HUES48 (cell line): ENCODE results near the gene DDR1.
"Not testable (repeated sequence)": the region's sequence is repeated elsewhere in the genome, so short reads cannot be mapped to it uniquely, and the experiment has no call there.

Experiments
- H3K27ac ChIP-seq: one replicate; pipeline ENCODE4 v1.7.0; 2013; ENCODE audit warnings: low read depth, low read length, inconsistent platforms
- H3K27me3 ChIP-seq: 2 replicates; pipeline ENCODE4 v1.6.1; 2013; ENCODE audit warnings: mild to moderate bottlenecking, low read length; ENCODE audit not compliant: control insufficient read depth, insufficient read depth
- H3K36me3 ChIP-seq: 2 replicates; pipeline ENCODE4 v1.6.1; 2013; ENCODE audit warnings: low read length; ENCODE audit not compliant: control insufficient read depth, insufficient read depth
- H3K4me1 ChIP-seq: 2 replicates; pipeline ENCODE4 v1.6.1; 2013; ENCODE audit warnings: mild to moderate bottlenecking, low read length; ENCODE audit not compliant: control insufficient read depth, insufficient read depth
- H3K4me3 ChIP-seq: 2 replicates; pipeline ENCODE4 v1.5.1; 2013; ENCODE audit warnings: mild to moderate bottlenecking, low read depth, low read length
- H3K9ac ChIP-seq: 2 replicates; pipeline ENCODE4 v1.6.1; 2013; ENCODE audit warnings: mild to moderate bottlenecking, low read depth, low read length, moderate library complexity
- H3K9me3 ChIP-seq: 2 replicates; pipeline ENCODE4 v1.6.1; 2013; ENCODE audit warnings: low read length; ENCODE audit not compliant: control insufficient read depth, insufficient read depth

DDR1 gene

DNA sequence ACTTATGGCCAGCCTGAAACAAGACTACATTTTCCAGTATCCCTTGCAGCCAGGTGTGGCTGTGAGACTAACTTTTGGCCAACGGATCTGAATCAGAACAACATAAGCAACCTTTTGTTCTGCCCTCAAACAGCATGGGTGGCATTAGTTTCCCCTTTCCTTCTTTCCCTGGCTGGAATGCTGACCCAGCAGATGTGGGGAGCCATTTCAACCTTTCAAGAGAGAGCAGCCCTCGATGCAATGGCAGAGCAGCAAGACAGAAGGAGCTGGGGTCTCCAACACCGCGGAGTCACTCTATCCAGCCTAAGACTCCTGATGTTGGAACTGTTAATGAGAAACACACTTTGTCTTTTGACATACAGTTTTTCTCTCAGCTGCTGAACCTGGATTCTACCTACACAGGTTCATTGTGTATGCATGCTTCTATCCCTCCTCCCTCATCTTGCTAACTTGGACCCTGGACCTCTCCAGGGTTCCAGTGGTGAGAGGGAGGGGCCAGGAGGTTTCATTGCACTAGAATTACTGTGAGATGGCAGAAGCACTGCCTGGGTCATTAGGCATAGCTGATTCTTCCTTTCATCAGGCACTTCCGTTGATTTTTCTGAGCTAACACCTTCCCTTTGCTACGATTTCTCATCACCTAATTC, 28.8 kb upstream of the DDR1 start:
- Histone ChIP-seq H3K9me3 (peaks cover 45% of the 10 kb centered on the region), H3K4me3 (no peak overlapping the region), H3K27ac (no peak overlapping the region), H3K27me3 (no peaks in the 10 kb centered on the region), H3K9ac (no peak overlapping the region), H3K4me1 (no peaks in the 10 kb centered on the region), H3K36me3 (no peaks in the 10 kb centered on the region)

DNA sequence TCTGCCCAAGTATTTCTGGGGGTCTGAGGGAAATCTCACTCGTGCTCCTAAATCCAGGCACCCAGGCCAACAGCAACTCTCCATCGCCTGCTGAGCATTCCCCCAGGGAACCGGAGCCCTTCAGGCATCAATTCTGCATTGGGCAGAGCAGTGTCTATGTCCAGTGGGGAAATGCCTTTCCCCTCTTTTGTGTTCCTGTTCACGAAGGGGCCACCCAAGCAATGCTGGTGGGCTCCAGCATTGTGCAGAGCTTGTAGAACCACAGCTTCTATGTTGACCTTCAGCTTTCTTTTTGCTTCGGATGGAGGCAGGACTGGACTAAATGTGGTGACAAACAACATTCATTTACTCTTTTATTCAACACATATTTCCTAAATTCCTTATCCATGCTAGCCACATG, 27.2 kb upstream of the DDR1 start:
- H3K4me3 ChIP-seq: no peak overlapping the region
- H3K27me3 ChIP-seq: no peaks in the 10 kb centered on the region
- H3K36me3 ChIP-seq: no peaks in the 10 kb centered on the region
- no peaks in the 10 kb centered on the region for H3K4me1 ChIP-seq
- no peak overlapping the region for H3K9ac ChIP-seq
- H3K9me3 ChIP-seq: peaks cover 29% of the 10 kb centered on the region
- no peak overlapping the region for H3K27ac ChIP-seq

GRCh38 chr6:30857549-30857948, 26.8 kb upstream of the DDR1 start:
- Histone ChIP-seq H3K9me3 (peaks cover 25% of the 10 kb centered on the region), H3K27me3 (no peaks in the 10 kb centered on the region), H3K27ac (no peak overlapping the region), H3K4me3 (no peak overlapping the region), H3K36me3 (no peaks in the 10 kb centered on the region), H3K9ac (no peak overlapping the region), H3K4me1 (no peaks in the 10 kb centered on the region)

GRCh38 chr6:30859726-30860125, 24.6 kb upstream of the DDR1 start:
- H3K9me3 ChIP-seq: peaks cover 22% of the 10 kb centered on the region
- H3K4me1 ChIP-seq, H3K27ac ChIP-seq, H3K36me3 ChIP-seq, H3K9ac ChIP-seq, H3K27me3 ChIP-seq, H3K4me3 ChIP-seq: not testable (repeated sequence)

DNA sequence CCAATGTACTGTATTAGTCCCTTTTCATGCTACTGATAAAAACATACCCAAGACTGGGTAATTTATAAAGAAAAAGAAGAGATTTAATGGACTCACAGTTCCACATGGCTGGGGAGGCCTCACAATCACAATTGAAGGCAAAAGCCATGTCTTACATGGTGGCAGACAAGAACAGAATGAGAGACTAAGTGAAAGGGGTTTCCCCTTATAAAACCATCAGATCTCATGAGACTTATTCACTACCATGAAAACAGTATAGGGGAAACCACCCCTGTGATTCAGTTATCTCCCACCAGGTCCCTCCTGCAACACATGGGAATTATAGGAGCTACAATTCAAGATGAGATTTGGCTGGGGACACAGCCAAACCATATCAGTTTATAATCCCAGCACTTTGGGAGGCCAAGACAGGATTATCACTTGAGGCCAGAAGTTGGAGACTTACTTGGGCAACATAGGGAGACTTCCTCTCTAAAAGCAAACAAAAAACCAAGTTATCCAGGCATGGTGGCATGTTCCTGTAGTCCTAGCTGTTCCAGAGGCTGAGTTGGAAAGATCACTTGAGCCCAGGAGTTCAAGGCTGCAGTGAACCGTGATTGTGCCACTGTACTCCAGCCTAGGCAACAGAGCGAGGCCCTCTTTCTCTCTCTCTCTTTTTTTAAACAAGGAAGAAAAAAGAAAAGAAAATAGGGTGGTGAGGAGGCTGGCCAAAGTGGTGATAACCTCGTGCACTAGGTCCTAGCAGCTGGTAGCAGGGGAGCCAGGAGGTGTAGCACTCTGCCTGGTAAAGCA, 22.9 kb upstream of the DDR1 start:
- Histone ChIP-seq H3K4me1 (no peaks in the 10 kb centered on the region), H3K27me3 (no peaks in the 10 kb centered on the region), H3K4me3 (no peak overlapping the region), H3K9ac (no peak overlapping the region), H3K36me3 (no peaks in the 10 kb centered on the region), H3K9me3 (peaks cover 22% of the 10 kb centered on the region), H3K27ac (no peak overlapping the region)

- Histone ChIP-seq H3K4me1 (no peaks in the 10 kb centered on the region), H3K9ac (no peak overlapping the region), H3K36me3 (no peaks in the 10 kb centered on the region), H3K9me3 (peaks cover 22% of the 10 kb centered on the region), H3K27me3 (no peaks in the 10 kb centered on the region), H3K27ac (no peak overlapping the region), H3K4me3 (no peak overlapping the region)
These were observed 22.0 kb upstream of the DDR1 start for GRCh38 chr6:30862156-30862875.

DNA sequence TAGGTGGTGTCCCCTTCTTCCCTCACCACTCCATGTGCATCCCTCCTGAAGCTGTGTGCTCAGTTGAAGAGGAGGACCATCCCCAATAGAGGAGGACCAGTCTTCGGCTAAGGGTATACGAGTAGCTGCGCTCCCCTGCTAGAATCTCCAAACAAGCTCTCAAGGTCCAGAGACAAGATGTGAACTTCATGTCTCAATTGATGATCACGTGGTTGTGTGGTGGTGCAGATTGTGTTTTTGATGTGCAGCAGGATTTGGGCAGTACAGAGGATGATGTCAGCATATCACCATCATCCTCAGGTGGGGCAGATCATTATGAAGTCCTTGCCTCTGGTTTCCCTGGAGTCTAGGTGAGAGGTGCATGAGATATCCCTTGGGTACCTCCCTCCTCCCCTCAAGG, 20.0 kb upstream of the DDR1 start:
- no peaks in the 10 kb centered on the region for H3K27me3 ChIP-seq
- H3K4me1 ChIP-seq: no peaks in the 10 kb centered on the region
- H3K36me3 ChIP-seq: no peaks in the 10 kb centered on the region
- H3K9ac ChIP-seq: no peak overlapping the region
- H3K9me3 ChIP-seq: peaks cover 21% of the 10 kb centered on the region
- H3K27ac ChIP-seq: no peak overlapping the region
- H3K4me3 ChIP-seq: no peak overlapping the region

- not testable (repeated sequence) for H3K9ac ChIP-seq, H3K27me3 ChIP-seq, H3K27ac ChIP-seq, H3K4me1 ChIP-seq, H3K4me3 ChIP-seq, H3K36me3 ChIP-seq
- peaks cover 46% of the 10 kb centered on the region for H3K9me3 ChIP-seq
These were observed 15.0 kb upstream of the DDR1 start for GRCh38 chr6:30869241-30869749.

DNA sequence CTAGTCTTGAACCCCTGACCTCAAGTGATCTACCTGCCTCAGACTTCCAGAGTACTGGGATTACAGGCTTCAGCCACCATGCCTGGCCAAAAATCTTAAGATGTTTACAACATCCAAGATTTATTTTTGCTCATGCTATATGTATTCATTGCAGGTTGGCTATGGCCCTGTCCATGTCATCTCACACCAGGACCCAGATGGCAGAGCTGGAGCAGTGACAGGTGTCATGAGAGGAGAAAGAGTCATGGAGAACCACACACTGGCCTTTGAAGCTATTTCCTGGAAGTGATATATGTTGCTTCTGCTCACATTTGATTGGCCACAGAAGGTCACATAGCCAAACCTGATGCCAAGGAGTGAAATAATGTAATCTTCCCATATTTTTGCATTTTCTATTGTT, 13.8 kb upstream of the DDR1 start:
- no peak overlapping the region for H3K9ac ChIP-seq
- no peaks in the 10 kb centered on the region for H3K27me3 ChIP-seq
- peaks cover 46% of the 10 kb centered on the region for H3K9me3 ChIP-seq

GRCh38 chr6:30871592-30872183, 12.6 kb upstream of the DDR1 start:
- Histone ChIP-seq H3K27ac (no peak overlapping the region), H3K4me3 (no peak overlapping the region), H3K9me3 (peaks cover 46% of the 10 kb centered on the region), H3K4me1 (no peaks in the 10 kb centered on the region), H3K27me3 (no peaks in the 10 kb centered on the region), H3K9ac (no peak overlapping the region), H3K36me3 (no peaks in the 10 kb centered on the region)

More for the DNA sequence above, 13.8 kb upstream of the DDR1 start:
- no peak overlapping the region; the same call in 1 of the 2 replicates for H3K4me3 ChIP-seq
- no peaks in the 10 kb centered on the region for H3K36me3 ChIP-seq
- H3K4me1 ChIP-seq: no peaks in the 10 kb centered on the region
- H3K27ac ChIP-seq: no peak overlapping the region
